Spinal cord (tissue), 10 donors: Measurements from ENCODE around the gene ATP8A2. TPM values are rescaled to one million over a fixed set of nuclear protein-coding genes. Genes with fewer than 3 reads are reported as not detected.

Experiments used
- DNase-seq, 6 donors: peaks; one replicate each; pipeline versions ENCODE4 v3.0.0 to v3.0.0-alpha.2; 2013 to 2015; ENCODE audit warnings: low spot score in 6 of 6, low read depth in 4 of 6
- H3K27ac ChIP-seq: one replicate; pipeline ENCODE4 v1.5.1; 2013; ENCODE audit warnings: low read depth, low read length, control low read depth
- H3K27me3 ChIP-seq: one replicate; pipeline ENCODE4 v1.6.1; 2013; ENCODE audit warnings: low read length; ENCODE audit not compliant: control insufficient read depth, insufficient read depth
- H3K36me3 ChIP-seq: one replicate; pipeline ENCODE4 v1.6.1; 2013; ENCODE audit warnings: low read length; ENCODE audit not compliant: control insufficient read depth, insufficient read depth
- H3K4me1 ChIP-seq: one replicate; pipeline ENCODE4 v1.6.1; 2013; ENCODE audit warnings: low read length; ENCODE audit not compliant: control insufficient read depth, insufficient read depth
- H3K4me3 ChIP-seq: one replicate; pipeline ENCODE4 v1.5.1; 2013; ENCODE audit warnings: low read depth, low read length, control low read depth
- H3K9me3 ChIP-seq: one replicate; pipeline ENCODE4 v1.6.1; 2013; ENCODE audit warnings: low read length; ENCODE audit not compliant: control insufficient read depth, insufficient read depth
- WGBS: methylation state at CpG from one replicate; pipeline ENCODE4 v1.1.5; 2013; ENCODE audit warnings: missing lambda C conversion rate; ENCODE audit not compliant: insufficient coverage; 5-methylcytosine and 5-hydroxymethylcytosine counted together
- polyA plus RNA-seq, 2 donors: library from polyadenylated mRNA; unstranded; fragments of 120-200 nt; gene quantifications; one replicate each; pipeline ENCODE4 v1.2.1, GENCODE V29; 2013; ENCODE audit not compliant: insufficient read length in 2 of 2
- total RNA-seq, 2 donors: library from RNA; depleted of rRNA in 1 of 2; stranded (reverse); fragments of 120-200 nt in 1 of 2; fragments of >200 nt in 1 of 2; gene quantifications; one replicate each; pipeline versions ENCODE4 v1.2.3 to v1.2.4, GENCODE V29; 2013 to 2014
- donor health status: healthy.

ATP8A2 gene
- total and polyA plus RNA-seq, 4 donors: 14.9 to 59.0 (median 28.0) TPM

- WGBS: 1% methylated on average over 19 of the region's 20 CpGs
- H3K4me1 ChIP-seq: peaks cover 6% of the 10 kb centered on the region
- no peaks in the 10 kb centered on the region for H3K9me3 ChIP-seq
- H3K4me3 ChIP-seq: peak overlapping the region; percentile 11
- no peaks in the 10 kb centered on the region for H3K36me3 ChIP-seq
- peak in 2 of 6 donors; percentile 28 to 32 for DNase-seq
- H3K27ac ChIP-seq: no peak overlapping the region
- H3K27me3 ChIP-seq: no peaks in the 10 kb centered on the region
Measured at GRCh38 chr13:25469169-25469525, 97.4 kb downstream of the ATP8A2 start.

- H3K27me3 ChIP-seq: no peaks in the 10 kb centered on the region
- H3K36me3 ChIP-seq: no peaks in the 10 kb centered on the region
- DNase-seq: no peak
- WGBS: no CpG with 5 or more reads among the region's 2 CpGs
- no peak overlapping the region for H3K27ac ChIP-seq
- no peaks in the 10 kb centered on the region for H3K4me1 ChIP-seq
- H3K9me3 ChIP-seq: no peaks in the 10 kb centered on the region
- H3K4me3 ChIP-seq: no peak overlapping the region
Measured at GRCh38 chr13:25473864-25474263, 102.1 kb downstream of the ATP8A2 start.

DNA sequence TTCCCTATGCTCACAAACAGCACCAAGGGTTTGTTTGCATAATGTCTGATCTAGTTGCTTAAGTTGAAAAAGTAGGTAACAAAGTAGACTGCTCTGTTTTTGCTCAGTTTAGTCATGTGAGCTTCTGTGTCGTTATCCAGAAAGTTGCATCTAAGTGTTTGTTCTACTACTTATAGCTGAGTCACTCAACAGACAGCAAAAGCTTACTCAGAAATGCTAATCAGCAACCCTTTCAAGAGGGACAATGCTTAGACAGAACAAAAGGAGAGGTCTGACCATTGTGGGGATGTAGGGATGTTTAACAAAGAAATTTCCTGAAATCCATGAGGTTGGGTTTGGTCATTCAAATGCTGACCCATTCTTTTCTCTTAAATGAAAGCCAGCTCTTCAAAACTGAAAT is 106.4 kb downstream of the ATP8A2 start:
- no CpG with 5 or more reads among the region's 1 CpG for WGBS
- Histone ChIP-seq H3K4me3 (no peak overlapping the region), H3K36me3 (no peaks in the 10 kb centered on the region), H3K27ac (no peak overlapping the region), H3K4me1 (no peaks in the 10 kb centered on the region), H3K9me3 (no peaks in the 10 kb centered on the region), H3K27me3 (no peaks in the 10 kb centered on the region)
- no peak for DNase-seq

- H3K9me3 ChIP-seq: no peaks in the 10 kb centered on the region
Measured at GRCh38 chr13:25489238-25489637, 117.5 kb downstream of the ATP8A2 start.

GRCh38 chr13:25490236-25490635 is 118.5 kb downstream of the ATP8A2 start:
- Histone ChIP-seq H3K4me1 (peaks cover 9% of the 10 kb centered on the region), H3K4me3 (no peak overlapping the region), H3K36me3 (no peaks in the 10 kb centered on the region), H3K27me3 (no peaks in the 10 kb centered on the region), H3K9me3 (no peaks in the 10 kb centered on the region), H3K27ac (no peak overlapping the region)
- 78% methylated on average over 8 of the region's 9 CpGs for WGBS
- no peak for DNase-seq

More at GRCh38 chr13:25489238-25489637, 117.5 kb downstream of the ATP8A2 start:
- no peak overlapping the region for H3K4me3 ChIP-seq
- no peaks in the 10 kb centered on the region for H3K36me3 ChIP-seq
- no peak overlapping the region for H3K27ac ChIP-seq
- no peaks in the 10 kb centered on the region for H3K27me3 ChIP-seq
- DNase-seq: peak in 2 of 6 donors; percentile 55 to 76
- H3K4me1 ChIP-seq: peaks cover 4% of the 10 kb centered on the region
- 25% methylated on average over 12 of the region's 12 CpGs for WGBS

DNA sequence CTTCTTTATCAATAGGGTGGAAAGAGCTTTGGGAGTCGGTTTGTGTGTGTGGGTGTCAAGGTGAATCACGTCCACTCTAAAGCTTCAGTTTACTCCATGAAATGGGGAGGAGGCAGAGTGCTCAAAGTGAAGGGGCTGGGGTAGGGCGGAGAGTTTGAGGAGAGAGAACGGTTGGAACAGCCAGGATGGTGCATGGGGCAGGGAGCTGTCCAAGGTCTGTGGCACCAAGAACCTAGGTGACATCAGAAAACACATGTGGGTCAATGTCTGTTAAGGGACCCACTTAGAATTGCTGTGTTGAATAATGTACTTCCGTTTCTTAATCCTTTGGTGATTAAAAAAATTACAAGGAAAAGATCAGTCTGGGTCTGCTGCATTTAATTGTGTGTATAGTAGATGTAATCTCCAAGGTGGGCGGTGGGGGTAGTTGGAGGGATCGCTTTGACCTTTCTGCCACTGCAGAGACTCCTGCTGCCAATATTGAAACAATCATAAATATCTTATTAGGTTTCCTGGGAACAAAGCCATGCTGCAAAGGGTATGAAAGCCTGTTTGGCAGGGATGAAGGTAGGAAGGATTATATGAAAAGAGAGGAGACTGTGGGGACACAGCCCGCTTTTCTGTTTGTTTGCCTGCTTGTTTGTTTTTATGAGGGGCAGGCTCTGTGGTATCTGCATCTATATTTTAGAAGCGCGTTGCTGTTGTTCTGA is 122.3 kb downstream of the ATP8A2 start:
- peak in 2 of 6 donors; percentile 32 to 57 for DNase-seq
- no peaks in the 10 kb centered on the region for H3K36me3 ChIP-seq
- WGBS: 59% methylated on average over 6 of the region's 10 CpGs
- H3K27me3 ChIP-seq: no peaks in the 10 kb centered on the region
- no peak overlapping the region for H3K4me3 ChIP-seq
- peaks cover 9% of the 10 kb centered on the region for H3K4me1 ChIP-seq
- no peaks in the 10 kb centered on the region for H3K9me3 ChIP-seq
- H3K27ac ChIP-seq: no peak overlapping the region

DNA sequence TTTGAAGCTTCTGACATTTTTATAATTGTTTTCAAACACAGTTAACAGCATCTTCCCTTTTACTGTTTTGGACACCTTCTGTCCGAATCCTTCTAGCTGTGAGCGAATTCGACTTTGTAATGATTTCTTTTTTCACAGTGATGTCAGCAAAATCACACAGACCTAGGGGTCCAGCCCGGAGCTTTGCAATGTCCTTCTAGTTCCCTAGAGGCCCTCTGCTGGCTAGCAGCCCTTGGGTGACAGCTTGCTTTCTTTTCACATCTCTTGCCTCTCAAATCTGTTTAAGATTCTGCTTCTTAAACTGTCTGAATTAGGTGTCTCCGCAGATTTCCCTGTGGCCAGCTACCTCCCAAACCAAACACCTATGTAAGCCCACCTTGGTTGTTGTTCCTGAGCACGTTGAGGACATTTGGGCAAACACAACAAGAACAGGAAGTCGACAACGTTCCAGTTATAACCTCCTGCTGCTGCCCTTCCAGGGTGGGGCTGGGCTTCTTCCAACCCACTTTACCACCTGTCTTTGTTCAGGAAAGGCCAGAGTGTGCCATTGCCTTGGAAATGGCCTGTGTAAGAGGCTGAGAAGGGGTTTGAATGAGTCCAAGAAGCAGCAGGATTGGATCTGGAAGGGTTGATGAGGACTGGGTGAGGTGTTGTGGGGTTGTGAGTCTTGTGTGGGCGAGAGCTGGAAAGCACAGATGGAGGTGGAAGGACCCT is 123.1 kb downstream of the ATP8A2 start:
- no peaks in the 10 kb centered on the region for H3K27me3 ChIP-seq
- H3K4me3 ChIP-seq: no peak overlapping the region
- peaks cover 9% of the 10 kb centered on the region for H3K4me1 ChIP-seq
- no peak overlapping the region for H3K27ac ChIP-seq
- no peaks in the 10 kb centered on the region for H3K36me3 ChIP-seq
- WGBS: 60% methylated on average over 8 of the region's 9 CpGs
- peak in 2 of 6 donors; percentile 45 to 69 for DNase-seq
- no peaks in the 10 kb centered on the region for H3K9me3 ChIP-seq

GRCh38 chr13:25501231-25501630 is 129.5 kb downstream of the ATP8A2 start:
- DNase-seq: no peak
- no peaks in the 10 kb centered on the region for H3K27me3 ChIP-seq
- H3K9me3 ChIP-seq: no peaks in the 10 kb centered on the region
- H3K4me3 ChIP-seq: no peak overlapping the region
- no peak overlapping the region for H3K27ac ChIP-seq
- WGBS: 76% methylated on average over 2 of the region's 3 CpGs
- no peaks in the 10 kb centered on the region for H3K4me1 ChIP-seq
- H3K36me3 ChIP-seq: no peaks in the 10 kb centered on the region

GRCh38 chr13:25502031-25502430 is 130.3 kb downstream of the ATP8A2 start:
- Histone ChIP-seq H3K27ac (no peak overlapping the region), H3K9me3 (no peaks in the 10 kb centered on the region), H3K36me3 (no peaks in the 10 kb centered on the region), H3K4me1 (no peaks in the 10 kb centered on the region), H3K27me3 (no peaks in the 10 kb centered on the region), H3K4me3 (no peak overlapping the region)
- 88% methylated on average over 1 of the region's 3 CpGs for WGBS
- peak in 2 of 6 donors; percentile 37 to 68 for DNase-seq

- Histone ChIP-seq H3K4me1 (no peaks in the 10 kb centered on the region), H3K36me3 (no peaks in the 10 kb centered on the region), H3K27me3 (no peaks in the 10 kb centered on the region), H3K4me3 (no peak overlapping the region), H3K9me3 (no peaks in the 10 kb centered on the region), H3K27ac (no peak overlapping the region)
- WGBS: 99% methylated on average over 6 of the region's 6 CpGs
- no peak for DNase-seq
Measured at GRCh38 chr13:25502551-25502950, 130.8 kb downstream of the ATP8A2 start.
